ENCODE results near the gene RHOV.

DNA sequence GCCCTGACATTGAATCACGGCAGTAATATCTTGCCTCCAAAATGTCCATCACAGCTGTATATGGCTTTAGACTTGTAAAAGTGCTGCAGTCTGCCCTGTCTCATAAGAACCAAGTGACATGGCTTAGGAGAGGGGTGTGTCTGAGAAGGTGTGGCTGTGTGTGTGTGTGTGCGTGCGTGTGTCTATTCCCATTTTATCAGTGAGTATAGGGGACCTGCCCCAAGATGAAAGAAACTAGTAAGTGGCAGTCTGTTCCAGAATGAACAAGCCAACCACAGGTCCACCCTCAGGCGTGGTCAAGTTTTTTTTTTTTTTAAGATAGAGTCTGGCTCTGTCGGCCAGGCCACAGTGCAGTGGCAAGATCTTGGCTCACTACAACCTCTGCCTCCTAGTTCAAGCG is 5.6 kb upstream of the RHOV start:
- TF ChIP-seq CTCF (IDR thresholded peaks at IDR 0.05; ENCODE audit: low read depth, low read length), result no peak
- TF ChIP-seq EZH2phosphoT487 (IDR thresholded peaks at IDR 0.05; ENCODE audit: low read depth), result no peak

Measured in OCI-LY3 (cell line).